VCaP (cell line): ENCODE data around the gene BRD7.

Experiments used
- H3K27ac ChIP-seq: fragments of 450-650 bp; 2 replicates; pipeline ENCODE4 v1.5.1; 2017
- CTCF ChIP-seq: fragments of 450-650 bp; conservative IDR thresholded peaks from 2 replicates; pipeline ENCODE4 v1.5.1; 2017; ENCODE audit warnings: mild to moderate bottlenecking, moderate library complexity

BRD7 gene

GRCh38 chr16:50395763-50396710, 27.2 kb upstream of the BRD7 start:
- TF ChIP-seq CTCF: no peak

GRCh38 chr16:50393858-50394802, 25.3 kb upstream of the BRD7 start:
- no peak overlapping the region for H3K27ac ChIP-seq
- no peak for TF ChIP-seq CTCF

More at GRCh38 chr16:50395763-50396710, 27.2 kb upstream of the BRD7 start:
- no peak overlapping the region for H3K27ac ChIP-seq

DNA sequence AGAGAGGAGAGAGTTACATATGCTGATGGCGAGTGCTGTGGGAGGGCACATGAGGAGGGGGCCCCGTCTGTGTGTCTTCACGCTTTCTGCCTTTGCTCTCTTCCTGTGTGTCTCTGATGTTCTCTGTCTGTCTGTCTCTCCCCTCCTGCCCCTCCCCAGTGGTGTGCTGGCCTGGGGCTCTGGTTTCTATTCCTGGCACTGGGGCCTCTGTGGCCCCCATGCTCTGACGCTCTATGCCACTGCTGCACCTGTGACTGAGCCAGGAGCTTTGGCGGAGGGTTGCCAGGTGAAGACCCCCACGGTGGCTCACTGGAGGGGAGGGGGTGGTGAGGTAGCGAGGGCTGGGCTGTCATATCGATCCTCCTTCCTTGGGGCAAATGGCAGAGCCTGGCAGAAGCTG, 24.6 kb upstream of the BRD7 start:
- H3K27ac ChIP-seq: no peak overlapping the region
- TF ChIP-seq CTCF: no peak

- no peak overlapping the region for H3K27ac ChIP-seq
- TF ChIP-seq CTCF: no peak
Observed at GRCh38 chr16:50390914-50391716, 22.3 kb upstream of the BRD7 start.

DNA sequence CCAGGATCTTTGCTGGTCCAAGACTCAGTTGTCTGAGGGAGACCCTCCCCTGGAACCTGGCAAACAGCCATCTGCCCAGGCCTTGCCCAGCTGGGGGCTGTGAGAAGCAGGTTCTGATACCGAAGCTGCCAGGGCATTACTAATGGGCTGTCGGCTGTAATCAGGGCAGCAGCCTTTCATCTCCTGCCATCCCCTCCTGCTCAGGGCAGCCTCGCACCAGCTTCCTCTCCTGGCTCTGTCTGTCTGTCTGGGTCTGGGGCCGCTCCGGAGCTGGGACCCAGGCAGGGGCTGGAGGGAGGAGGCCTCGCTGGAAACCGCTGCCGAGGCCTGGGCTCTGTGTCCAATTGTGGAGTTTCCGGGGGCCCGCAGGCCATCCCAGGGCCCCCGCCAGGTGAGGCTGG, 21.6 kb upstream of the BRD7 start:
- TF ChIP-seq CTCF: no peak
- H3K27ac ChIP-seq: no peak overlapping the region

DNA sequence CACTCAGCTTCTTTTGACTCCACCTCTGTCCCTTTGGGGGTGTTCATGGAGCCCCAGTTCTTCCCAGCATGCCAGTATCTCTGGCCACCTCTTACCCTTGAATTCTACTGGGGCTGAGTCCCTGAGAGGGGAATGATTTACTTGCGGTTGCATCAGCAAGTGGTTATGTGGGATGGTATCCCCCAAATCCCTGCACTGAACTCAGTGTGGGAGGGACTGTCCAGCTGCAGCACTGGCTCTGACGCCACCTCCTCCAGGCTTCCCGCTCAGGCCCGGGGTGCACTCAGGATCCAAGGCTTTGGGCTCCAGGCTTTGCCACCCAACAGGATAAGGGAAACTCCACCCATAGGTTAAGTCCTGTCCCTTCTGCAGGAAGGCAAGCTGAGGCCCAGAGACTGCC, 21.1 kb upstream of the BRD7 start:
- no peak for TF ChIP-seq CTCF
- no peak overlapping the region for H3K27ac ChIP-seq
